ENCODE measurements around the gene CSNK1D.

CSNK1D gene

DNA sequence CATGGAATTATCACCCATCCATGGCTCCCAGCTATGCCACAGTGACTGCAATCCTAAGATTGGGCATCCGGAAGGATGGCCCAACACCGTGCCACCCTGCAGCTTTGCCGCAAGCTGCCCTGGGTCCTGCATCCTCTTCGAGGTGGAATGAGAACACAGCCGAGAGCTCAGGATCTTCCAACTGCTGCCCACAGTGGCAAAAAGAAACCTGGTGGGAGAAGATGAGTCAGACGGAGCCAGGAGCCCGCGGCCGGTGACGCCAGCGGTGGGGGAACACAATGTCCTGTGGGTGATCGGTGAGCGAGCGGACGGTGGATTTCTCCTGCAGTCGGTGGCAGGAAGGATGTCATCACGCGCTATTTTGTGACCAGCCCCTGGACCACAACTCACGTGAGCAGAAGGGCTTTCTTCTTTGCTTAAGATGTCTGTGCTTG lies 23.8 kb upstream of the CSNK1D start:
- peak; percentile 89 for DNase-seq (ENCODE audit: low spot score)

DNA sequence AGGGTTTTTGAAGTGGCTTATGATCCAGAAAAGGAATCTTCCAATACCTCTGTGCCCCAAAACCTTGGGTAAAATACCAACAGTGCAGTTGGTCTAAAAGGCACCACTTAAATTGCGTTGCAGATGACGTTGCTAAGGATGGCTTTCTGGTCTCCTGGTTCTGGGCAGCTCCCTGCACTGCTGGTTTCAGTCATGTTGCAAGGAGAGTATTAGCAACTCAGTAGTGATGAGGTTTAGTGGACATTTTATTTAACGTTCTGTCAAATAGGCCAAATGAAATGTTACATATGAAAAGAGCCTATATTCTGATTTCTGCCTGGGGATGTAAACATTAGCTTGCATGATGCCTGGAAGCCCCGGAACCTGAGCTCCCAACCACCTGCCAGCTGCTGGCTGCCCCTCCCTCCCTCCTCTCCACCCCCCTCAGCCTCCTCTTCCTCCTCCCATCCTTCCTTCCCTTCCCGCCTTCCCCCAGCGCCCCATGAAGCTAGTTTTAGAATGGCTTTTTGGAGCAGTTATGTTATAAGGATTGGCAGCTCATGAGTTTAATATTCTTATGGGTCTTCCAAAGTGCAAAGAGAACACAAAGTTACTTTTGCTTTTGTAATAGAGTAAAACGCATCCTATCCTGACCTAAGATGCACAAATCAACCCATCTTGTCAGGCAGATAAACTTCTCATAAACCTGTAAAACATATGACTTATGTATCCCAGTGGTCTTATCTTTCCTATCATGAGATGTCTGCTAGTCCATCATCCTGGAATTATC lies 23.2 kb upstream of the CSNK1D start:
- peak overlapping the region; percentile 78 for H3K4me3 ChIP-seq
- H3K27ac ChIP-seq, result peak overlapping the region; percentile 47 to 93
- TF ChIP-seq, protein P1, sequence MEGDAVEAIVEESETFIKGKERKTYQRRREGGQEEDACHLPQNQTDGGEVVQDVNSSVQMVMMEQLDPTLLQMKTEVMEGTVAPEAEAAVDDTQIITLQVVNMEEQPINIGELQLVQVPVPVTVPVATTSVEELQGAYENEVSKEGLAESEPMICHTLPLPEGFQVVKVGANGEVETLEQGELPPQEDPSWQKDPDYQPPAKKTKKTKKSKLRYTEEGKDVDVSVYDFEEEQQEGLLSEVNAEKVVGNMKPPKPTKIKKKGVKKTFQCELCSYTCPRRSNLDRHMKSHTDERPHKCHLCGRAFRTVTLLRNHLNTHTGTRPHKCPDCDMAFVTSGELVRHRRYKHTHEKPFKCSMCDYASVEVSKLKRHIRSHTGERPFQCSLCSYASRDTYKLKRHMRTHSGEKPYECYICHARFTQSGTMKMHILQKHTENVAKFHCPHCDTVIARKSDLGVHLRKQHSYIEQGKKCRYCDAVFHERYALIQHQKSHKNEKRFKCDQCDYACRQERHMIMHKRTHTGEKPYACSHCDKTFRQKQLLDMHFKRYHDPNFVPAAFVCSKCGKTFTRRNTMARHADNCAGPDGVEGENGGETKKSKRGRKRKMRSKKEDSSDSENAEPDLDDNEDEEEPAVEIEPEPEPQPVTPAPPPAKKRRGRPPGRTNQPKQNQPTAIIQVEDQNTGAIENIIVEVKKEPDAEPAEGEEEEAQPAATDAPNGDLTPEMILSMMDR (IDR thresholded peaks at IDR 0.05), result no peak
- no peak for DNase-seq (ENCODE audit: low spot score)

More for the DNA sequence above, 23.8 kb upstream of the CSNK1D start:
- Histone ChIP-seq H3K4me3 (peak overlapping the region; percentile 78), H3K27ac (peak overlapping the region; percentile 47 to 93)
- TF ChIP-seq, protein P1 (IDR thresholded peaks at IDR 0.05), result no peak

DNA sequence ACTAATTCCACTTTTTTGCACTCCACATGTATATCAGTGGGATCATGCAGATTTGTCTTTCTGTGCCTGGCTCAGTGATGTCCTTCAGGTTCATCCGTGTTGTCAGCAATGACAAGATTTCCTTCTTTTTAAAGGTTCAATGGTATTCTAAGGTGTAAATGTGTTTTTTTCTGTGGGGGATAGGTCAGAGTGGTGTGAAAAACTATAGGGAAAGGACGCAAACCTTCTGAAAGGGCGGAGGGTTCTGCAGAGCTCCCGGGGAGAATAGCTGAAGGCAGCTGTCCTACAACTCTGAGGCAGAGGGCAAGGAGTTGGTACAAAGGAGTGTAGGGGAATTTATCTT lies 21.9 kb upstream of the CSNK1D start:
- no peak for DNase-seq (ENCODE audit: low spot score)
- no peak overlapping the region for H3K4me3 ChIP-seq
- TF ChIP-seq, protein P1 (IDR thresholded peaks at IDR 0.05), result no peak
- no peak overlapping the region for H3K27ac ChIP-seq

DNA sequence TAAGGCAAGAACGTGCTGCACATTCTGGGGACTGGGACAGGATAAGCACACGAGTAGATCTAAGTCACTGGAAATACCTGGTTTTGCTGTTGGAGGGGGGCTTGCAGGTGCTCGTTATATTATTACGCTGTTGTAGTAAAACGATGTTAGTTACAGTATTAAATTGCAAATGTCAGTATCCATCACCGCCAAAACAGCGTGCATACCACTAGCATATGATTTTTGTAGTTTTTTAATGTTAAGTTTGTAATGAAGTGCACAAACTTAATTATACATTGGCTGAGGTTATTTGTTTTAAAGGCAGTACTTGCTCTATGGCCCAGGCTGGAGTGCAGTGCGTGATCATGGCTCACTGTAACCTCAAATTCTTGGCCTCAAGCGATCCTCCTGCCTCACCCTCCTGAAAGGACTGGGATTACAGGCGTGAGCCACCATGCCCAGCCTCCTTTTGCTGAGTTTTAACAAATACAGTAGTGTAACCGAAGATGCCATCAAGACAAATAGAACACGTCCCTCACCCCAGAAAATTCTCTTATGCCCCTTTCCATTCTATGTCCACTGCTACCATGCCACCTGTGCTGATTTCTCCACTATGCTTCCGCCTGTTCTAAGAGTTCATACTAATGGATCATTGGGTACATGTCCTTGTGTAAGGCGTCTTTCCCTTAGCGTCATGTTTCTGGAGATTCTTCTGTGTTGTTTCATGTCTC lies 20.7 kb upstream of the CSNK1D start:
- DNase-seq (ENCODE audit: low spot score), result no peak
- Histone ChIP-seq H3K4me3 (peak overlapping the region; percentile 88), H3K27ac (peak overlapping the region; percentile 9 to 97)
- TF ChIP-seq, protein P1 (IDR thresholded peaks at IDR 0.05), result no peak

DNA sequence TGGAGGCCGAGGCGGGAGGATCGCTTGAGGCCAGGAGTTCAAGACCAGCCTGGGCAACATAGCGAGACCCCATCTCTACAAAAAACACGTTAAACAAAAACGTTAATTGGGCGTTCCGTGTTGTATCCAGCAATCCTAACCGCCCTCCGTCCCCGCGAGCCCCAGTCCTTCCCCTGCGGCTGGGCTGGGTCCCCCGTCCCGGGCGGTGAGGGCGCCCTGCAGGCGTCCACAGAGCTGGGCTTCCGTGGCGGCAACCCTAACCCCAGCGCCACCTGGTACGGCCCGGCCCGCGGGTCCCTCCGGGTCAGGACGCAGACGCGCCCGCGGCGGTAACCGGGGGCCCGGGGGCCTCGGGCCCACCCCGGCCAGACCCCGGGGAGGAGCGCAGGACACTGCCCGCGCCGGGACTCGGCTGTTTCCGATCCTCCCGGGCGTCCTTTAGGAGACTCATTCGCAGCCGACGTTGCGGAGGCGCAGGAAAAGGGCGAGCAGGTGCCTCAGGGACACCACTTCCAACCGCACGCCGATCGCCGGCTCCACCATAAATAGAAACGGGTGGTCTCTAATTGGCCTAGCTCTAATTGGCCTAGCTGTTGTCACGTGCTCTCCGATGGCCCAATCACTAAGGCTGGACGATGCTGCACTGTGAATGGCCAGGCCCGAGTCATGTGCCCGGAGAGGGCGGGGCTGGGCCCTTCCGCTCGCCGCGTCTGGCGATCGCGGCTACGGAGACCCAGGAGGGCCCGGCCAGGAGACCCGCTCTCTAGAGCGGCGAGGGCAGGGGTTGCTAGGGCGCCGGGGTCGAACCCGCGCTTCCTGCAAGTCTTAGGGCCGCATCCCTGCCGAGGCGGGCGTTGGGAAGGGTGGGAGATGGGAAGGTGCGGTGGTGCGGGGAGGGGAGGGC lies 19.0 kb upstream of the CSNK1D start:
- TF ChIP-seq, protein P1 (IDR thresholded peaks at IDR 0.05), result no peak
- peak overlapping the region; percentile 88 for H3K4me3 ChIP-seq
- DNase-seq (ENCODE audit: low spot score), result peak; percentile 98

DNA sequence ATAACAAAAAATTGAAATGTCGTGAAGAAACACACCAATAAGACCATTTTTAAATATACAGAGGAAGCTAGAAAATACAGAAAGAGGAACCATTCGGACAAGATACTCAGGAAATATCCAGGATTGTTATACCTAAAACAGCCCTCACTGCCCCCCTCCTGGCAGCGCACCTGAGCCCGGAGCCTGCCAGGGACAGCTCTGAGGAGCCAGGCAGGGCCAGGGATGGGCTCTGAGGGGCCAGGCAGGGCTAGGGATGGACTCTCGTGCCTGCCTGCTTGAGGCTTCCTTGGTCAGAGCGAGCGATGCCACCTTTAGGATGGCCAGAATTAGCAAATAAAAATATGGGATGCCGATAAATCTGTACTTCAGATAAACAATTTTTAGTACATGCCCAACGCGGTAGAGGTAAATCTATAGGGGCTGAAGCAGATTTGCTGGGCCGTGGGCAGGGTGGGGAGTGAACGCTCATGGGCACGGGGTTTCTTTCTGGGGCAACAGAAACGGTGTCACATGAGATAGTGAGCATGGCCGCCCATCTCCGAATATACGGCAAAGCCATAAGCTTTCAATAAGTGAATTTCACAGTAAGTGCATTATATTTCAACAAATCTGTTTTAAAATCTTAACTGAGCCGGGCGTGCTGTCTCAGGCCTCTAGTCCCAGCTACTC lies 18.2 kb upstream of the CSNK1D start:
- TF ChIP-seq, protein P1 (IDR thresholded peaks at IDR 0.05), result no peak
- no peak for DNase-seq (ENCODE audit: low spot score)
- Histone ChIP-seq H3K27ac (peak overlapping the region in 1 of 2 donors; percentile 97), H3K4me3 (peak overlapping the region; percentile 88)

More for the DNA sequence above, 19.0 kb upstream of the CSNK1D start:
- H3K27ac ChIP-seq, result peak overlapping the region; percentile 92 to 97

Measured in coronary artery (tissue), 2 donors.